HepG2 (cell line): ENCODE measurements around the gene HES1. TPM values are rescaled to one million over a fixed set of nuclear protein-coding genes. Genes with fewer than 3 reads are reported as not detected.

ENCODE experiments used
- FOXO1 ChIP-seq: sonication (generic); formaldehyde crosslinking; IDR thresholded peaks from 2 replicates; pipeline ENCODE4 v1.4.0; 2020; ENCODE audit warnings: missing genetic modification reagents
- ISL2 ChIP-seq: sonication (generic); formaldehyde crosslinking; IDR thresholded peaks from 2 replicates; pipeline ENCODE4 v1.5.0; 2020; ENCODE audit warnings: missing genetic modification reagents
- JDP2 ChIP-seq: sonication (generic); formaldehyde crosslinking; IDR thresholded peaks from 2 replicates; pipeline ENCODE4 v1.8.1; 2022; ENCODE audit warnings: missing genetic modification reagents, borderline replicate concordance
- MTF1 ChIP-seq: sonication (generic); formaldehyde crosslinking; IDR thresholded peaks from 2 replicates; pipeline ENCODE4 v1.5.0; 2020; ENCODE audit warnings: missing genetic modification reagents
- NCOA2 ChIP-seq: sonication (generic); formaldehyde crosslinking; IDR thresholded peaks from 2 replicates; pipeline ENCODE4 v1.8.0; 2022; ENCODE audit warnings: inconsistent platforms
- PHF20 ChIP-seq: sonication (generic); formaldehyde crosslinking; IDR thresholded peaks from 2 replicates; pipeline ENCODE4 v1.5.0; 2020; ENCODE audit warnings: mild to moderate bottlenecking, missing genetic modification reagents
- PHF5A ChIP-seq: IDR thresholded peaks from one replicate; pipeline ENCODE4 v1.6.1; 2018; ENCODE audit warnings: low read depth, missing genetic modification reagents; ENCODE audit not compliant: unreplicated experiment
- SMC3 ChIP-seq: IDR thresholded peaks from 2 replicates; pipeline ENCODE4 v1.6.1; 2011; ENCODE audit warnings: low read length, improper control_type of control experiment
- SUZ12 ChIP-seq: fragments of 150-350 bp; IDR thresholded peaks from 2 replicates; pipeline ENCODE4 v1.6.1; 2014; ENCODE audit warnings: low read depth, low read length
- TAF15 ChIP-seq: fragments of 200-400 bp; formaldehyde crosslinking; IDR thresholded peaks from one replicate; pipeline ENCODE4 v1.6.1; 2018; ENCODE audit warnings: mild to moderate bottlenecking, low read depth, low read length; ENCODE audit not compliant: poor library complexity, severe bottlenecking
- TBL1XR1 ChIP-seq: fragments of 150-350 bp; IDR thresholded peaks from 2 replicates; pipeline ENCODE4 v1.6.1; 2014; ENCODE audit warnings: borderline replicate concordance, low read length; ENCODE audit not compliant: partially characterized antibody
- TEAD2 ChIP-seq: sonication (generic); formaldehyde crosslinking; IDR thresholded peaks from 2 replicates; pipeline ENCODE4 v1.9.0; 2021; ENCODE audit warnings: missing genetic modification reagents
- YY1 ChIP-seq: IDR thresholded peaks from 2 replicates; pipeline ENCODE4 v1.6.1; 2011; ENCODE audit warnings: low read length, low read depth, moderate library complexity, mild to moderate bottlenecking; ENCODE audit not compliant: insufficient read depth, insufficient replicate concordance
- ZNF225 ChIP-seq: sonication (generic); formaldehyde crosslinking; IDR thresholded peaks from 2 replicates; pipeline ENCODE4 v1.4.0; 2020; ENCODE audit warnings: mild to moderate bottlenecking, missing genetic modification reagents
- ZNF235 ChIP-seq: sonication (generic); formaldehyde crosslinking; IDR thresholded peaks from 2 replicates; pipeline ENCODE4 v1.8.1; 2023; ENCODE audit warnings: mild to moderate bottlenecking, missing genetic modification reagents, borderline replicate concordance
- ZNF678 ChIP-seq: sonication (generic); formaldehyde crosslinking; IDR thresholded peaks from 2 replicates; pipeline ENCODE4 v1.4.0; 2020; ENCODE audit warnings: mild to moderate bottlenecking, missing genetic modification reagents
- polyA plus RNA-seq, 8 experiments: library from polyadenylated mRNA; depleted of rRNA in 3 of 8; stranded (reverse) in 7 of 8; unstranded in 1 of 8; fragments of >200 nt; fragmentation: Illumina TruSeq in 4 of 8; extraction: Trizol in 4 of 8; gene quantifications; 2 replicates each; pipeline versions ENCODE4 v1.2.1 to v1.2.3, GENCODE V29; 2011 to 2016; ENCODE audit warnings: low read depth in 4 of 8, missing spikeins in 1 of 8, mixed read lengths in 1 of 8; ENCODE audit not compliant: insufficient read depth in 1 of 8
- total RNA-seq, 5 experiments: library from RNA; depleted of rRNA; stranded (reverse); fragments of >200 nt; fragmentation: Illumina TruSeq; extraction: Trizol; gene quantifications; 2 replicates each; pipeline ENCODE4 v1.2.3, GENCODE V29; 2016; ENCODE audit warnings: low read depth in 1 of 5
- TF ChIP-seq, protein P1 (sequence below): sonication (generic); formaldehyde crosslinking; IDR thresholded peaks from 2 replicates; pipeline ENCODE4 v1.5.1; 2020; ENCODE audit warnings: missing genetic modification reagents, mild to moderate bottlenecking, borderline replicate concordance
- TF ChIP-seq, protein P2 (sequence below), 2 experiments: IDR thresholded peaks; 2 replicates each; pipeline ENCODE4 v1.6.1; 2011 to 2012; ENCODE audit warnings: low read length in 2 of 2, borderline replicate concordance in 1 of 2, low read depth in 1 of 2, mild to moderate bottlenecking in 1 of 2, moderate library complexity in 1 of 2
- TF ChIP-seq, protein P3 (sequence below): sonication (generic); formaldehyde crosslinking; IDR thresholded peaks from 2 replicates; pipeline ENCODE4 v1.5.0; 2020; ENCODE audit warnings: missing genetic modification reagents
- TF ChIP-seq, protein P4 (sequence below): sonication (generic); formaldehyde crosslinking; IDR thresholded peaks from 2 replicates; pipeline ENCODE4 v1.9.0; 2022; ENCODE audit warnings: missing genetic modification reagents, mild to moderate bottlenecking, borderline replicate concordance
- TF ChIP-seq, protein P5 (sequence below): sonication (generic); IDR thresholded peaks from 2 replicates; pipeline ENCODE4 v1.6.1; 2016; ENCODE audit warnings: low read depth, borderline replicate concordance

Gene HES1
- total and polyA plus RNA-seq, 2 of the 13 experiments (the other 11 are each of a cell fraction or from before 2014, with no cell fraction given) = 15.4 to 19.8 TPM

DNA sequence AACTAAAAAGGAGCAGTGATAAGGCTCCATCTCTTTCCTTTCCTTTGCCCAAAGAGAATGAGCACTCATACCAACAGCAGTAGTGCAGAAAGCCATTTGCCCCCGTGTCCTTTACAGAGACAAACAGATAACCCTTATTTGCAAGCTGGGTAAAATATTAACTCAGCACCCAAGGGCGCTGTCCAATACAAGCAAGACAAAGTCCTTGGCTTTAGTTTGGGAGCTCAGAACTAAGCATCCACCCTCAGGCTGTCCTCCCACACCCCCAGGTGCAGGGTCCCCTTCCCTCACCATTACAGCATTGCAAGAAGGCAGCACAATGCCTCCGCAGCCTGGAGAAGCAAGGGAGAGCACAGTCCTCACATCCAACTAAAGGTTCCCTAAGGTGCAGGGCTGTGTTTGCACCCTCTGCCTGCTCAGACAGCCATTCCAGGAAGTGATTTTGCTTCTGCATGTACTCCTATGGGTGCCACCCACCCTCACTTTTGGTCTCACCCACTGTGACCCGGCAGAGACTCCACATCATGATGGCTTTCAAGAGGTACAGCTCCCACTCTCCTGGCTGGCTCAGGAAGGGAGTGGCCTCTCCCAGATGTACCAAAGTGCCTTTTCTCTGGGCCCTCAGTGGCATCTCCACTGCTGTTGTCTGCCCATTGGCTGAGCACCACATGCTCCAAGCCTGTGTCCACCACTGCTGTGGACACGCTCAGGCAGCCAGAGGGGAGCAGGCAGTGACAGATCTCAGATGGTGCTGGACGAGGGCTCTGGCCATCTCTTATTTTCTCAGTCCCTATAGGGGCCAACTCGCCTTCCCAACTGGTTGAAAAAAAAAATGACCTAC is 34.1 kb upstream of the HES1 start (continued):
- TF ChIP-seq PHF20 (CRISPR knock-in tag) = no peak; the same call in 1 of the 2 replicates
- TF ChIP-seq, protein P1, sequence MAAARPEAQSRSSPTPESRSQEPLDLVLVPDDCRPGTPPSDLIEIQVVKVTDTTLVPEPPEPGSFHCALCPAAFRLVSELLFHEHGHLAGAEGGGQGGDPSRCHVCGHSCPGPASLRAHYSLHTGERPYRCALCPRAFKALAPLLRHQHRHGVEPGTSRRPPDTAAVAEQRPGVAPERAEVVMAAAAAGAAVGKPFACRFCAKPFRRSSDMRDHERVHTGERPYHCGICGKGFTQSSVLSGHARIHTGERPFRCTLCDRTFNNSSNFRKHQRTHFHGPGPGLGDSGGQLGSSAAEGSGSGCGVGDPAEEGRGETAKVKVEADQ (CRISPR knock-in tag) = no peak
- peak; percentile 60; the same call in 1 of the 2 replicates for TF ChIP-seq ZNF678 (CRISPR knock-in tag)
- TF ChIP-seq FOXO1 = peak; percentile 9; the same call in 1 of the 2 replicates
- TF ChIP-seq, protein P2, sequence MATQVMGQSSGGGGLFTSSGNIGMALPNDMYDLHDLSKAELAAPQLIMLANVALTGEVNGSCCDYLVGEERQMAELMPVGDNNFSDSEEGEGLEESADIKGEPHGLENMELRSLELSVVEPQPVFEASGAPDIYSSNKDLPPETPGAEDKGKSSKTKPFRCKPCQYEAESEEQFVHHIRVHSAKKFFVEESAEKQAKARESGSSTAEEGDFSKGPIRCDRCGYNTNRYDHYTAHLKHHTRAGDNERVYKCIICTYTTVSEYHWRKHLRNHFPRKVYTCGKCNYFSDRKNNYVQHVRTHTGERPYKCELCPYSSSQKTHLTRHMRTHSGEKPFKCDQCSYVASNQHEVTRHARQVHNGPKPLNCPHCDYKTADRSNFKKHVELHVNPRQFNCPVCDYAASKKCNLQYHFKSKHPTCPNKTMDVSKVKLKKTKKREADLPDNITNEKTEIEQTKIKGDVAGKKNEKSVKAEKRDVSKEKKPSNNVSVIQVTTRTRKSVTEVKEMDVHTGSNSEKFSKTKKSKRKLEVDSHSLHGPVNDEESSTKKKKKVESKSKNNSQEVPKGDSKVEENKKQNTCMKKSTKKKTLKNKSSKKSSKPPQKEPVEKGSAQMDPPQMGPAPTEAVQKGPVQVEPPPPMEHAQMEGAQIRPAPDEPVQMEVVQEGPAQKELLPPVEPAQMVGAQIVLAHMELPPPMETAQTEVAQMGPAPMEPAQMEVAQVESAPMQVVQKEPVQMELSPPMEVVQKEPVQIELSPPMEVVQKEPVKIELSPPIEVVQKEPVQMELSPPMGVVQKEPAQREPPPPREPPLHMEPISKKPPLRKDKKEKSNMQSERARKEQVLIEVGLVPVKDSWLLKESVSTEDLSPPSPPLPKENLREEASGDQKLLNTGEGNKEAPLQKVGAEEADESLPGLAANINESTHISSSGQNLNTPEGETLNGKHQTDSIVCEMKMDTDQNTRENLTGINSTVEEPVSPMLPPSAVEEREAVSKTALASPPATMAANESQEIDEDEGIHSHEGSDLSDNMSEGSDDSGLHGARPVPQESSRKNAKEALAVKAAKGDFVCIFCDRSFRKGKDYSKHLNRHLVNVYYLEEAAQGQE (IDR thresholded peaks at IDR 0.05; ENCODE audit: borderline replicate concordance in 1 of 2, low read depth in 1 of 2, low read length in 2 of 2) = peak; percentile 46 to 97
- peak; percentile 73 for TF ChIP-seq PHF5A (CRISPR knock-in tag)
- no peak for TF ChIP-seq ZNF225
- TF ChIP-seq SMC3 = peak; percentile 15; the same call in 1 of the 2 replicates
- no peak for TF ChIP-seq JDP2 (CRISPR knock-in tag)
- TF ChIP-seq, protein P3, sequence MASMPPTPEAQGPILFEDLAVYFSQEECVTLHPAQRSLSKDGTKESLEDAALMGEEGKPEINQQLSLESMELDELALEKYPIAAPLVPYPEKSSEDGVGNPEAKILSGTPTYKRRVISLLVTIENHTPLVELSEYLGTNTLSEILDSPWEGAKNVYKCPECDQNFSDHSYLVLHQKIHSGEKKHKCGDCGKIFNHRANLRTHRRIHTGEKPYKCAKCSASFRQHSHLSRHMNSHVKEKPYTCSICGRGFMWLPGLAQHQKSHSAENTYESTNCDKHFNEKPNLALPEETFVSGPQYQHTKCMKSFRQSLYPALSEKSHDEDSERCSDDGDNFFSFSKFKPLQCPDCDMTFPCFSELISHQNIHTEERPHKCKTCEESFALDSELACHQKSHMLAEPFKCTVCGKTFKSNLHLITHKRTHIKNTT (CRISPR knock-in tag) = no peak
- TF ChIP-seq TBL1XR1 = no peak
- TF ChIP-seq, protein P4, sequence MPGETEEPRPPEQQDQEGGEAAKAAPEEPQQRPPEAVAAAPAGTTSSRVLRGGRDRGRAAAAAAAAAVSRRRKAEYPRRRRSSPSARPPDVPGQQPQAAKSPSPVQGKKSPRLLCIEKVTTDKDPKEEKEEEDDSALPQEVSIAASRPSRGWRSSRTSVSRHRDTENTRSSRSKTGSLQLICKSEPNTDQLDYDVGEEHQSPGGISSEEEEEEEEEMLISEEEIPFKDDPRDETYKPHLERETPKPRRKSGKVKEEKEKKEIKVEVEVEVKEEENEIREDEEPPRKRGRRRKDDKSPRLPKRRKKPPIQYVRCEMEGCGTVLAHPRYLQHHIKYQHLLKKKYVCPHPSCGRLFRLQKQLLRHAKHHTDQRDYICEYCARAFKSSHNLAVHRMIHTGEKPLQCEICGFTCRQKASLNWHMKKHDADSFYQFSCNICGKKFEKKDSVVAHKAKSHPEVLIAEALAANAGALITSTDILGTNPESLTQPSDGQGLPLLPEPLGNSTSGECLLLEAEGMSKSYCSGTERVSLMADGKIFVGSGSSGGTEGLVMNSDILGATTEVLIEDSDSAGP = peak; percentile 82; the same call in 1 of the 2 replicates
- TF ChIP-seq TAF15 = no peak
- no peak for TF ChIP-seq SUZ12
- TF ChIP-seq ISL2 (CRISPR knock-in tag) = peak; percentile 61
- TF ChIP-seq ZNF235 = no peak
- no peak for TF ChIP-seq MTF1 (CRISPR knock-in tag)
- TF ChIP-seq, protein P5, sequence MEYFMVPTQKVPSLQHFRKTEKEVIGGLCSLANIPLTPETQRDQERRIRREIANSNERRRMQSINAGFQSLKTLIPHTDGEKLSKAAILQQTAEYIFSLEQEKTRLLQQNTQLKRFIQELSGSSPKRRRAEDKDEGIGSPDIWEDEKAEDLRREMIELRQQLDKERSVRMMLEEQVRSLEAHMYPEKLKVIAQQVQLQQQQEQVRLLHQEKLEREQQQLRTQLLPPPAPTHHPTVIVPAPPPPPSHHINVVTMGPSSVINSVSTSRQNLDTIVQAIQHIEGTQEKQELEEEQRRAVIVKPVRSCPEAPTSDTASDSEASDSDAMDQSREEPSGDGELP = no peak
- no peak for TF ChIP-seq YY1
- peak; percentile 75 for TF ChIP-seq NCOA2 (CRISPR knock-in tag)
- TF ChIP-seq TEAD2 (CRISPR knock-in tag) = no peak
